Smooth muscle cell (in vitro differentiated cells): ENCODE data around the gene KCNIP4. TPM values are rescaled to one million over a fixed set of nuclear protein-coding genes. Genes with fewer than 3 reads are reported as not detected.

Source experiments
- DNase-seq: peaks from one replicate; lab custom pipeline; 2025; ENCODE audit not compliant: unreplicated experiment; lab: John Stamatoyannopoulos, UW
- H2AFZ ChIP-seq: fragments of 200-600 bp; sonication (generic); 2 replicates; pipeline ENCODE4 v1.6.0; 2016; ENCODE audit warnings: antibody characterized with exemption, low read depth, mild to moderate bottlenecking
- H3F3A ChIP-seq: fragments of 200-600 bp; sonication (generic); 2 replicates; pipeline ENCODE4 v1.6.0; 2017; ENCODE audit warnings: antibody characterized with exemption, low read depth
- H3K27ac ChIP-seq: fragments of 200-600 bp; sonication (generic); 2 replicates; pipeline ENCODE4 v1.5.1; 2016; ENCODE audit warnings: low read depth, mild to moderate bottlenecking
- H3K27me3 ChIP-seq: fragments of 200-600 bp; sonication (generic); 2 replicates; pipeline ENCODE4 v1.6.1; 2016; ENCODE audit warnings: low read depth, mild to moderate bottlenecking
- H3K36me3 ChIP-seq: fragments of 200-600 bp; sonication (generic); 2 replicates; pipeline ENCODE4 v1.5.1; 2016; ENCODE audit warnings: low read depth
- H3K4me1 ChIP-seq: fragments of 200-600 bp; sonication (generic); 2 replicates; pipeline ENCODE4 v1.5.1; 2016; ENCODE audit warnings: low read depth
- H3K4me2 ChIP-seq: fragments of 200-600 bp; sonication (generic); 2 replicates; pipeline ENCODE4 v1.6.0; 2016; ENCODE audit warnings: mild to moderate bottlenecking
- H3K4me3 ChIP-seq: fragments of 200-600 bp; sonication (generic); 2 replicates; pipeline ENCODE4 v1.5.1; 2016; ENCODE audit warnings: mild to moderate bottlenecking
- H3K79me2 ChIP-seq: fragments of 200-600 bp; sonication (generic); 2 replicates; pipeline ENCODE4 v1.6.0; 2016; ENCODE audit warnings: low read depth, mild to moderate bottlenecking
- H3K9ac ChIP-seq: fragments of 200-600 bp; sonication (generic); 2 replicates; pipeline ENCODE4 v1.6.0; 2016; ENCODE audit warnings: low read depth
- H3K9me3 ChIP-seq: fragments of 200-600 bp; sonication (generic); replicated peaks from 2 replicates; pipeline ENCODE4 v1.5.1; 2016; ENCODE audit warnings: low read depth
- H4K20me1 ChIP-seq: fragments of 200-600 bp; sonication (generic); 2 replicates; pipeline ENCODE4 v1.6.0; 2016; ENCODE audit warnings: low read depth
- WGBS: methylation state at CpG from one replicate; pipeline ENCODE4 v1.1.7; 2016; ENCODE audit warnings: low lambda C conversion rate; 5-methylcytosine and 5-hydroxymethylcytosine counted together
- polyA plus RNA-seq: library from polyadenylated mRNA; unstranded; fragments of >200 nt; fragmentation: Nextera tagmentation; extraction: Ambion mirVana; gene quantifications from 2 replicates; pipeline ENCODE4 v1.2.1, GENCODE V29; 2016
- total RNA-seq: library from RNA; depleted of rRNA; stranded (reverse); fragments of >200 nt; gene quantifications from 2 replicates; pipeline ENCODE4 v1.2.3, GENCODE V29; 2014
- TF ChIP-seq, protein P1 (sequence below): fragments of 200-600 bp; sonication (generic); IDR thresholded peaks from 2 replicates; pipeline ENCODE4 v1.5.1; 2017; ENCODE audit warnings: borderline replicate concordance, mild to moderate bottlenecking, antibody characterized with exemption; ENCODE audit not compliant: insufficient read depth, poor library complexity, severe bottlenecking

KCNIP4 gene
- total and polyA plus RNA-seq, 2 experiments from 2014 or later, result 0.07 TPM; not detected in 1

DNA sequence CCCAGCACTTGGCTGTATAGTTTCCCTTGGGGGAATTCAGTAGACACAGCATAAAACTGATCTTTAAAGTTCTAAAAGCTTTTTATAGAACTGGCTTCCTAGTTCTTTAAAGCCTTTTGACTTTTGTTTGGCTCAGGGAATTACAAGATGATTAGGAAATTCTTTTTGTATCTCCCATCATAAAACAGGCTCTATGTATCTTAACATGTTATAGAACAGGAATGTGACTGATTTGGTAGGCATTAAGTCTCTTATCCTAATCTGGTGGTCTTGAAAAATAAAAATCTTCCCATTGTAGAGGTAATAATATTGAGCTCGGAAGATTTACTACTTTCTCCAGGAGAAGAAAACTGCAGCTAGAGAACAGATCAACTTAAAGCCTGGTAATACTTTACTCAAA lies 262.7 kb downstream of the KCNIP4 start:
- 47% methylated on average over 1 of the region's 1 CpG for WGBS
- no peak overlapping the region for H2AFZ ChIP-seq
- H3K36me3 ChIP-seq, result no peaks in the 10 kb centered on the region
- H3K27ac ChIP-seq, result no peak overlapping the region
- H3K9ac ChIP-seq, result no peak overlapping the region
- H3K4me2 ChIP-seq, result no peak overlapping the region
- no peaks in the 10 kb centered on the region for H3K9me3 ChIP-seq
- no peak overlapping the region for H3K4me3 ChIP-seq
- TF ChIP-seq, protein P1, sequence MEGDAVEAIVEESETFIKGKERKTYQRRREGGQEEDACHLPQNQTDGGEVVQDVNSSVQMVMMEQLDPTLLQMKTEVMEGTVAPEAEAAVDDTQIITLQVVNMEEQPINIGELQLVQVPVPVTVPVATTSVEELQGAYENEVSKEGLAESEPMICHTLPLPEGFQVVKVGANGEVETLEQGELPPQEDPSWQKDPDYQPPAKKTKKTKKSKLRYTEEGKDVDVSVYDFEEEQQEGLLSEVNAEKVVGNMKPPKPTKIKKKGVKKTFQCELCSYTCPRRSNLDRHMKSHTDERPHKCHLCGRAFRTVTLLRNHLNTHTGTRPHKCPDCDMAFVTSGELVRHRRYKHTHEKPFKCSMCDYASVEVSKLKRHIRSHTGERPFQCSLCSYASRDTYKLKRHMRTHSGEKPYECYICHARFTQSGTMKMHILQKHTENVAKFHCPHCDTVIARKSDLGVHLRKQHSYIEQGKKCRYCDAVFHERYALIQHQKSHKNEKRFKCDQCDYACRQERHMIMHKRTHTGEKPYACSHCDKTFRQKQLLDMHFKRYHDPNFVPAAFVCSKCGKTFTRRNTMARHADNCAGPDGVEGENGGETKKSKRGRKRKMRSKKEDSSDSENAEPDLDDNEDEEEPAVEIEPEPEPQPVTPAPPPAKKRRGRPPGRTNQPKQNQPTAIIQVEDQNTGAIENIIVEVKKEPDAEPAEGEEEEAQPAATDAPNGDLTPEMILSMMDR, result no peak
- H3K79me2 ChIP-seq, result no peaks in the 10 kb centered on the region
- no peaks in the 10 kb centered on the region for H3F3A ChIP-seq
- no peaks in the 10 kb centered on the region for H3K27me3 ChIP-seq
- peaks cover 7% of the 10 kb centered on the region for H3K4me1 ChIP-seq
- H4K20me1 ChIP-seq, result no peaks in the 10 kb centered on the region
- DNase-seq, result no peak

DNA sequence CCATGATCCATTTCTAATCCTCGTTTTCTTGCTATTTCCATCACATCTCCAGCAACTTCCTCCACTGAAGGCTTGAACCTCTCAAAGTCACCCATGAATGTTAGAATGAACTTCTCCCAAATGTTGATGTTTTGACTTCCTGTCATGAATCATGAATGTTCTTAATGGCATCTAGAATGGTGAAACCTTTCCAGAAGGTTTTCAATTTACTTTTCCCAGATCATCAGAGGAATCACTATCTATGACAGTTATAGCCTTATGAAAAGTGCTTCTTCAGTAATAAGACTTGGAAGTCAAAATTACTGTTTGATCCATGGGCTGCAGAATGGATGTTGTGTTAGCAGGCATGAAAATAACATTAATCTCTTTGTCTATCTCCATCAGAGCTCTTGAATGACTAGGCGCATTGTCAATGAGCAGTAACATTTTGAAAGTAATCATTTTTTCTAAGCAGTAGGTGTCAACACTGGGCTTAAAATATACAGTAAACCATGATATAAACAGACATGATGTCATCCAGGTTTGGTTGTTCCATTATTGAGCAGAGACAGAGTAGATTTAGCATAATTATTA lies 268.2 kb downstream of the KCNIP4 start:
- H3K9ac ChIP-seq, result no peak overlapping the region
- H3K4me1 ChIP-seq, result no peaks in the 10 kb centered on the region
- H3K9me3 ChIP-seq, result no peaks in the 10 kb centered on the region
- H3K27ac ChIP-seq, result no peak overlapping the region
- TF ChIP-seq, protein P1, result no peak
- DNase-seq, result no peak
- no peak overlapping the region for H2AFZ ChIP-seq
- H3K4me2 ChIP-seq, result no peak overlapping the region
- 92% methylated on average over 2 of the region's 2 CpGs for WGBS
- no peak overlapping the region for H3K4me3 ChIP-seq
- no peaks in the 10 kb centered on the region for H3F3A ChIP-seq
- H3K36me3 ChIP-seq, result no peaks in the 10 kb centered on the region
- no peaks in the 10 kb centered on the region for H3K79me2 ChIP-seq
- H4K20me1 ChIP-seq, result no peaks in the 10 kb centered on the region
- H3K27me3 ChIP-seq, result no peaks in the 10 kb centered on the region

DNA sequence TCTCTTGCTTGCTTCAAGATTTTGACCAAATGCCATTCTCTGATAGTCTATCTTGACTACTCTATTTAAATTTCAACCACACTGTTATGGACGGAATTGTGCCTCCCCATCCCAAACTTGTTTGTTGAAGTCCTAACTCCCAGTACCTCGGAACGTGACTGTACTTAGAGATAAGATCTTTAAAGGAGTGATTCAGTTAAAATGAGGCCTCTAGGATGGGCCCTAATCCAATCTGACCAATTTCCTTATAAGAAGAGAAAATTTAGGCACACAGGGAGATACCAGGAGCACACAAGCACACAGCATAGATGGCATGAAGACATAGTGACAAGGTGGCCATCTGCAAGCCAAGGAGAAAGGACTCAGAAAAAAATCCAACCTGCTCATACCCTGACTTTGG lies 269.9 kb downstream of the KCNIP4 start:
- no peaks in the 10 kb centered on the region for H3K4me1 ChIP-seq

DNA sequence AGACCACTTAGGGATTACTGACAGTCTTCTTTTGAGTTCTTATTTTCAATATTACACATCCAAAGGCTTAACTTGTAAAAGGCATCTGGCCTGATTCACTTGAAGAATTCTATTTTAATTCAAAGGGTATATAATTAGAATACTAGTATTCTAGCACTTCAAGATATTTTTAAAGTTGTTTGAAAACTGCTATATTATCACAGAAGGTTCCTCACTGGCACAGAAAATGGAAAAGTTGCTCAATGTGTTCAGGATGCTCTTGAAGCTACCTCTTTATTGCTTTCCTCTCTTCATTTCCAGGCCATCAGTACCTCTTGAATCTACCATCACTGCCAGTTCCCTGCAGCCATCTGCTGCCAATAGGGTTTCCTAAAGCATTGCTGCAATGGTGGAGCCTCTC lies 271.4 kb downstream of the KCNIP4 start:
- H3K4me2 ChIP-seq, result no peak overlapping the region
- H3K4me3 ChIP-seq, result no peak overlapping the region
- H3K4me1 ChIP-seq, result no peaks in the 10 kb centered on the region
- H3K9ac ChIP-seq, result no peak overlapping the region
- H3K36me3 ChIP-seq, result no peaks in the 10 kb centered on the region
- H3K9me3 ChIP-seq, result no peaks in the 10 kb centered on the region
- no peak overlapping the region for H3K27ac ChIP-seq
- no peak overlapping the region for H2AFZ ChIP-seq
- no peaks in the 10 kb centered on the region for H3F3A ChIP-seq
- TF ChIP-seq, protein P1, result no peak
- no peaks in the 10 kb centered on the region for H3K27me3 ChIP-seq
- no peak for DNase-seq
- H3K79me2 ChIP-seq, result no peaks in the 10 kb centered on the region
- H4K20me1 ChIP-seq, result no peaks in the 10 kb centered on the region

More for the DNA sequence above, 269.9 kb downstream of the KCNIP4 start:
- TF ChIP-seq, protein P1, result no peak
- H3K27me3 ChIP-seq, result no peaks in the 10 kb centered on the region
- no peaks in the 10 kb centered on the region for H3K79me2 ChIP-seq
- H3K9ac ChIP-seq, result no peak overlapping the region
- H3K4me2 ChIP-seq, result no peak overlapping the region
- no peak for DNase-seq
- no peaks in the 10 kb centered on the region for H4K20me1 ChIP-seq
- H3K27ac ChIP-seq, result no peak overlapping the region
- 39% methylated on average over 3 of the region's 3 CpGs for WGBS
- no peak overlapping the region for H3K4me3 ChIP-seq
- H3F3A ChIP-seq, result no peaks in the 10 kb centered on the region
- H3K36me3 ChIP-seq, result no peaks in the 10 kb centered on the region
- H2AFZ ChIP-seq, result no peak overlapping the region
- H3K9me3 ChIP-seq, result no peaks in the 10 kb centered on the region
